HEK293 (cell line): ENCODE data around the gene KREMEN2.

ENCODE experiments used
- EGR2 ChIP-seq: fragments of 450-650 bp; formaldehyde crosslinking; IDR thresholded peaks from 2 replicates; pipeline ENCODE4 v1.5.1; 2016; ENCODE audit warnings: low read depth, missing biosample characterization, missing genetic modification characterization
- GLI2 ChIP-seq: fragments of 450-650 bp; formaldehyde crosslinking; IDR thresholded peaks from 2 replicates; pipeline ENCODE4; 2017; ENCODE audit warnings: missing biosample characterization, missing genetic modification characterization, low read depth, borderline replicate concordance
- GLIS2 ChIP-seq: fragments of 450-650 bp; formaldehyde crosslinking; IDR thresholded peaks from 2 replicates; pipeline ENCODE4 v1.5.1; 2016; ENCODE audit warnings: missing biosample characterization, missing genetic modification characterization
- HOXC10 ChIP-seq: sonication (generic); formaldehyde crosslinking; IDR thresholded peaks from 2 replicates; pipeline ENCODE4 v1.8.1; 2023; ENCODE audit warnings: mild to moderate bottlenecking, missing genetic modification reagents
- IKZF3 ChIP-seq: fragments of 450-650 bp; IDR thresholded peaks from 2 replicates; pipeline ENCODE4 v1.5.0; 2018; ENCODE audit warnings: missing biosample characterization, mild to moderate bottlenecking, missing genetic modification characterization, moderate library complexity
- KLF1 ChIP-seq: fragments of 450-650 bp; formaldehyde crosslinking; IDR thresholded peaks from 2 replicates; pipeline ENCODE4 v1.5.1; 2016; ENCODE audit warnings: missing biosample characterization, missing genetic modification characterization
- KLF16 ChIP-seq: fragments of 450-650 bp; formaldehyde crosslinking; IDR thresholded peaks from 2 replicates; pipeline ENCODE4 v1.5.1; 2017; ENCODE audit warnings: missing biosample characterization, missing genetic modification characterization
- KLF8 ChIP-seq: fragments of 450-650 bp; formaldehyde crosslinking; IDR thresholded peaks from 2 replicates; pipeline ENCODE4 v1.5.1; 2016; ENCODE audit warnings: missing biosample characterization, missing genetic modification characterization
- KLF9 ChIP-seq: fragments of 450-650 bp; formaldehyde crosslinking; IDR thresholded peaks from 2 replicates; pipeline ENCODE4 v1.5.1; 2016; ENCODE audit warnings: missing biosample characterization, missing genetic modification characterization, low read depth
- ZFP37 ChIP-seq: fragments of 450-650 bp; formaldehyde crosslinking; IDR thresholded peaks from 2 replicates; pipeline ENCODE4 v1.5.1; 2016; ENCODE audit warnings: missing biosample characterization, missing genetic modification characterization
- ZFP69B ChIP-seq: fragments of 450-650 bp; formaldehyde crosslinking; IDR thresholded peaks from 2 replicates; pipeline ENCODE4 v1.5.1; 2016; ENCODE audit warnings: missing biosample characterization, missing genetic modification characterization
- ZNF169 ChIP-seq: fragments of 450-650 bp; formaldehyde crosslinking; IDR thresholded peaks from 2 replicates; pipeline ENCODE4 v1.5.1; 2016; ENCODE audit warnings: missing biosample characterization, missing genetic modification characterization
- ZNF214 ChIP-seq: fragments of 450-650 bp; formaldehyde crosslinking; IDR thresholded peaks from 2 replicates; pipeline ENCODE4 v1.5.1; 2017; ENCODE audit warnings: missing biosample characterization, mild to moderate bottlenecking, missing genetic modification characterization, borderline replicate concordance
- ZNF23 ChIP-seq: fragments of 450-650 bp; formaldehyde crosslinking; IDR thresholded peaks from 2 replicates; pipeline ENCODE4 v1.5.1; 2016; ENCODE audit warnings: missing biosample characterization, missing genetic modification characterization, borderline replicate concordance
- ZNF366 ChIP-seq: fragments of 450-650 bp; formaldehyde crosslinking; conservative IDR thresholded peaks from 2 replicates; pipeline ENCODE4 v1.5.1; 2016; ENCODE audit warnings: missing biosample characterization, missing genetic modification characterization
- ZNF404 ChIP-seq: fragments of 450-650 bp; formaldehyde crosslinking; IDR thresholded peaks from 2 replicates; pipeline ENCODE4 v1.5.1; 2017; ENCODE audit warnings: missing biosample characterization, missing genetic modification characterization
- ZNF48 ChIP-seq: fragments of 450-650 bp; formaldehyde crosslinking; IDR thresholded peaks from 2 replicates; pipeline ENCODE4 v1.5.1; 2016; ENCODE audit warnings: missing biosample characterization, missing genetic modification characterization
- ZNF514 ChIP-seq: fragments of 450-650 bp; formaldehyde crosslinking; IDR thresholded peaks from 2 replicates; pipeline ENCODE4 v1.5.1; 2016; ENCODE audit warnings: missing biosample characterization, missing genetic modification characterization
- ZNF544 ChIP-seq: fragments of 450-650 bp; formaldehyde crosslinking; IDR thresholded peaks from 2 replicates; pipeline ENCODE4 v1.5.0; 2017; ENCODE audit warnings: missing biosample characterization, missing genetic modification characterization
- ZNF548 ChIP-seq: fragments of 450-650 bp; formaldehyde crosslinking; IDR thresholded peaks from 2 replicates; pipeline ENCODE4 v1.5.1; 2016; ENCODE audit warnings: missing biosample characterization, missing genetic modification characterization
- ZNF560 ChIP-seq: fragments of 450-650 bp; formaldehyde crosslinking; IDR thresholded peaks from 2 replicates; pipeline ENCODE4 v1.5.1; 2017; ENCODE audit warnings: missing biosample characterization, missing genetic modification characterization, borderline replicate concordance
- ZNF629 ChIP-seq: fragments of 450-650 bp; formaldehyde crosslinking; IDR thresholded peaks from 2 replicates; pipeline ENCODE4 v1.5.1; 2017; ENCODE audit warnings: missing biosample characterization, missing genetic modification characterization
- ZNF670 ChIP-seq: fragments of 450-650 bp; formaldehyde crosslinking; IDR thresholded peaks from 2 replicates; pipeline ENCODE4 v1.5.1; 2016; ENCODE audit warnings: missing biosample characterization, missing genetic modification characterization, low read depth
- ZNF707 ChIP-seq: fragments of 450-650 bp; formaldehyde crosslinking; IDR thresholded peaks from 2 replicates; pipeline ENCODE4 v1.5.1; 2016; ENCODE audit warnings: missing biosample characterization, missing genetic modification characterization
- ZNF768 ChIP-seq: fragments of 450-650 bp; formaldehyde crosslinking; IDR thresholded peaks from 2 replicates; pipeline ENCODE4 v1.5.1; 2018; ENCODE audit warnings: missing biosample characterization, mild to moderate bottlenecking, missing genetic modification characterization
- ZNF792 ChIP-seq: fragments of 450-650 bp; formaldehyde crosslinking; IDR thresholded peaks from 2 replicates; pipeline ENCODE4 v1.5.1; 2016; ENCODE audit warnings: missing biosample characterization, missing genetic modification characterization
- TF ChIP-seq, protein P1 (sequence below): fragments of 450-650 bp; formaldehyde crosslinking; IDR thresholded peaks from 2 replicates; pipeline ENCODE4 v1.5.1; 2016; ENCODE audit warnings: missing biosample characterization, missing genetic modification characterization, borderline replicate concordance
- TF ChIP-seq, protein P2 (sequence below): fragments of 450-650 bp; IDR thresholded peaks from 2 replicates; pipeline ENCODE4 v1.5.1; 2018; ENCODE audit warnings: missing biosample characterization, mild to moderate bottlenecking, missing genetic modification characterization
- TF ChIP-seq, protein P3 (sequence below): fragments of 450-650 bp; formaldehyde crosslinking; IDR thresholded peaks from 2 replicates; pipeline ENCODE4 v1.5.1; 2016; ENCODE audit warnings: missing biosample characterization, missing genetic modification characterization
- TF ChIP-seq, protein P4 (sequence below): fragments of 450-650 bp; formaldehyde crosslinking; IDR thresholded peaks from 2 replicates; pipeline ENCODE4 v1.5.1; 2016; ENCODE audit warnings: missing biosample characterization, missing genetic modification characterization
- TF ChIP-seq, protein P5 (sequence below): fragments of 450-650 bp; formaldehyde crosslinking; optimal IDR thresholded peaks from 2 replicates; pipeline ENCODE3; 2016; ENCODE audit warnings: missing biosample characterization, mild to moderate bottlenecking, missing genetic modification characterization
- TF ChIP-seq, protein P6 (sequence below): fragments of 450-650 bp; formaldehyde crosslinking; IDR thresholded peaks from 2 replicates; pipeline ENCODE4 v1.5.1; 2016; ENCODE audit warnings: missing biosample characterization, missing genetic modification characterization, low read depth
- TF ChIP-seq, protein P7 (sequence below): fragments of 450-650 bp; formaldehyde crosslinking; IDR thresholded peaks from 2 replicates; pipeline ENCODE4 v1.5.1; 2016; ENCODE audit warnings: missing biosample characterization, missing genetic modification characterization

The KREMEN2 gene

DNA sequence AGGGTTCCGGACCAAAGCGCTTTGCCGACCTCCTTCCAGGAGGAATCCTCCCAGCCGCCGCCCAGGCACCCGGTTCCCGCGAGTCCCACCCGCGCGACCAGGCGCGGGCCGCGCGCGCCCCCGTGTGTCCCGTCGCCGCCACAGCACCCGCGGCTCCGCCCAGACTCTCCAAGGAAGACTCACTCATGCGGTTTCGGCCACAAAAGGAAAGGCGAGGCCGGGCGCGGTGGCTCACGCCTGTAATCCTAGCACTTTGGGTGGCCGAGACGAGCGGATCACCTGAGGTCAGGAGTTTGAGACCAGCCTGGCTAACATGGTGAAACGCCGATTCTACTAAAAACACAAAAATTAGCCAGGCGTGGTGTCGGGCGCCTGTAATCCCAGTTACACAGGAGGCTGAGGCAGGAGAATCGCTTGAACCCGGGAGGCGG, 19.6 kb downstream of the KREMEN2 start (continued):
- TF ChIP-seq ZNF514 (tag by site-specific recombination) (no peak), GLIS2 (tag by site-specific recombination) (no peak), ZNF23 (tag by site-specific recombination) (no peak), ZNF707 (tag by site-specific recombination) (no peak), ZNF768 (no peak), ZNF548 (no peak), KLF8 (tag by site-specific recombination) (peak; percentile 52; the same call in 1 of the 2 replicates), ZNF792 (tag by site-specific recombination) (0 out of 2 replicates have a peak, but pooled peaks have one; percentile 33), ZFP37 (no peak), KLF9 (no peak), KLF16 (tag by site-specific recombination) (no peak), ZNF366 (tag by site-specific recombination) (no peak), ZNF169 (no peak), EGR2 (no peak), ZNF670 (tag by site-specific recombination) (no peak), ZNF214 (tag by site-specific recombination) (no peak), ZNF404 (tag by site-specific recombination) (no peak), GLI2 (tag by site-specific recombination) (no peak), KLF1 (tag by site-specific recombination) (peak; percentile 95), IKZF3 (tag by site-specific recombination) (peak; percentile 88), ZFP69B (tag by site-specific recombination) (0 out of 2 replicates have a peak, but pooled peaks have one; percentile 63), ZNF48 (tag by site-specific recombination) (no peak), ZNF629 (no peak), ZNF544 (tag by site-specific recombination) (no peak), ZNF560 (no peak), HOXC10 (CRISPR knock-in tag) (no peak)
- TF ChIP-seq, protein P1, sequence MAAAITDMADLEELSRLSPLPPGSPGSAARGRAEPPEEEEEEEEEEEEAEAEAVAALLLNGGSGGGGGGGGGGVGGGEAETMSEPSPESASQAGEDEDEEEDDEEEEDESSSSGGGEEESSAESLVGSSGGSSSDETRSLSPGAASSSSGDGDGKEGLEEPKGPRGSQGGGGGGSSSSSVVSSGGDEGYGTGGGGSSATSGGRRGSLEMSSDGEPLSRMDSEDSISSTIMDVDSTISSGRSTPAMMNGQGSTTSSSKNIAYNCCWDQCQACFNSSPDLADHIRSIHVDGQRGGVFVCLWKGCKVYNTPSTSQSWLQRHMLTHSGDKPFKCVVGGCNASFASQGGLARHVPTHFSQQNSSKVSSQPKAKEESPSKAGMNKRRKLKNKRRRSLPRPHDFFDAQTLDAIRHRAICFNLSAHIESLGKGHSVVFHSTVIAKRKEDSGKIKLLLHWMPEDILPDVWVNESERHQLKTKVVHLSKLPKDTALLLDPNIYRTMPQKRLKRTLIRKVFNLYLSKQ = no peak
- TF ChIP-seq, protein P2, sequence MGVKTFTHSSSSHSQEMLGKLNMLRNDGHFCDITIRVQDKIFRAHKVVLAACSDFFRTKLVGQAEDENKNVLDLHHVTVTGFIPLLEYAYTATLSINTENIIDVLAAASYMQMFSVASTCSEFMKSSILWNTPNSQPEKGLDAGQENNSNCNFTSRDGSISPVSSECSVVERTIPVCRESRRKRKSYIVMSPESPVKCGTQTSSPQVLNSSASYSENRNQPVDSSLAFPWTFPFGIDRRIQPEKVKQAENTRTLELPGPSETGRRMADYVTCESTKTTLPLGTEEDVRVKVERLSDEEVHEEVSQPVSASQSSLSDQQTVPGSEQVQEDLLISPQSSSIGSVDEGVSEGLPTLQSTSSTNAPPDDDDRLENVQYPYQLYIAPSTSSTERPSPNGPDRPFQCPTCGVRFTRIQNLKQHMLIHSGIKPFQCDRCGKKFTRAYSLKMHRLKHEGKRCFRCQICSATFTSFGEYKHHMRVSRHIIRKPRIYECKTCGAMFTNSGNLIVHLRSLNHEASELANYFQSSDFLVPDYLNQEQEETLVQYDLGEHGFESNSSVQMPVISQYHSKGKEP (tag by site-specific recombination) = no peak
- TF ChIP-seq, protein P3, sequence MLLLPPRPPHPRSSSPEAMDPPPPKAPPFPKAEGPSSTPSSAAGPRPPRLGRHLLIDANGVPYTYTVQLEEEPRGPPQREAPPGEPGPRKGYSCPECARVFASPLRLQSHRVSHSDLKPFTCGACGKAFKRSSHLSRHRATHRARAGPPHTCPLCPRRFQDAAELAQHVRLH (tag by site-specific recombination) = no peak
- TF ChIP-seq, protein P4, sequence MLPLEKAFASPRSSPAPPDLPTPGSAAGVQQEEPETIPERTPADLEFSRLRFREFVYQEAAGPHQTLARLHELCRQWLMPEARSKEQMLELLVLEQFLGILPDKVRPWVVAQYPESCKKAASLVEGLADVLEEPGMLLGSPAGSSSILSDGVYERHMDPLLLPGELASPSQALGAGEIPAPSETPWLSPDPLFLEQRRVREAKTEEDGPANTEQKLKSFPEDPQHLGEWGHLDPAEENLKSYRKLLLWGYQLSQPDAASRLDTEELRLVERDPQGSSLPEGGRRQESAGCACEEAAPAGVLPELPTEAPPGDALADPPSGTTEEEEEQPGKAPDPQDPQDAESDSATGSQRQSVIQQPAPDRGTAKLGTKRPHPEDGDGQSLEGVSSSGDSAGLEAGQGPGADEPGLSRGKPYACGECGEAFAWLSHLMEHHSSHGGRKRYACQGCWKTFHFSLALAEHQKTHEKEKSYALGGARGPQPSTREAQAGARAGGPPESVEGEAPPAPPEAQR (tag by site-specific recombination) = no peak
- TF ChIP-seq, protein P5, sequence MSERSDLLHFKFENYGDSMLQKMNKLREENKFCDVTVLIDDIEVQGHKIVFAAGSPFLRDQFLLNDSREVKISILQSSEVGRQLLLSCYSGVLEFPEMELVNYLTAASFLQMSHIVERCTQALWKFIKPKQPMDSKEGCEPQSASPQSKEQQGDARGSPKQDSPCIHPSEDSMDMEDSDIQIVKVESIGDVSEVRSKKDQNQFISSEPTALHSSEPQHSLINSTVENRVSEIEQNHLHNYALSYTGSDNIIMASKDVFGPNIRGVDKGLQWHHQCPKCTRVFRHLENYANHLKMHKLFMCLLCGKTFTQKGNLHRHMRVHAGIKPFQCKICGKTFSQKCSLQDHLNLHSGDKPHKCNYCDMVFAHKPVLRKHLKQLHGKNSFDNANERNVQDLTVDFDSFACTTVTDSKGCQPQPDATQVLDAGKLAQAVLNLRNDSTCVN (tag by site-specific recombination) = peak; percentile 83
- TF ChIP-seq, protein P6, sequence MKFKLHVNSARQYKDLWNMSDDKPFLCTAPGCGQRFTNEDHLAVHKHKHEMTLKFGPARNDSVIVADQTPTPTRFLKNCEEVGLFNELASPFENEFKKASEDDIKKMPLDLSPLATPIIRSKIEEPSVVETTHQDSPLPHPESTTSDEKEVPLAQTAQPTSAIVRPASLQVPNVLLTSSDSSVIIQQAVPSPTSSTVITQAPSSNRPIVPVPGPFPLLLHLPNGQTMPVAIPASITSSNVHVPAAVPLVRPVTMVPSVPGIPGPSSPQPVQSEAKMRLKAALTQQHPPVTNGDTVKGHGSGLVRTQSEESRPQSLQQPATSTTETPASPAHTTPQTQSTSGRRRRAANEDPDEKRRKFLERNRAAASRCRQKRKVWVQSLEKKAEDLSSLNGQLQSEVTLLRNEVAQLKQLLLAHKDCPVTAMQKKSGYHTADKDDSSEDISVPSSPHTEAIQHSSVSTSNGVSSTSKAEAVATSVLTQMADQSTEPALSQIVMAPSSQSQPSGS = no peak
- TF ChIP-seq, protein P7, sequence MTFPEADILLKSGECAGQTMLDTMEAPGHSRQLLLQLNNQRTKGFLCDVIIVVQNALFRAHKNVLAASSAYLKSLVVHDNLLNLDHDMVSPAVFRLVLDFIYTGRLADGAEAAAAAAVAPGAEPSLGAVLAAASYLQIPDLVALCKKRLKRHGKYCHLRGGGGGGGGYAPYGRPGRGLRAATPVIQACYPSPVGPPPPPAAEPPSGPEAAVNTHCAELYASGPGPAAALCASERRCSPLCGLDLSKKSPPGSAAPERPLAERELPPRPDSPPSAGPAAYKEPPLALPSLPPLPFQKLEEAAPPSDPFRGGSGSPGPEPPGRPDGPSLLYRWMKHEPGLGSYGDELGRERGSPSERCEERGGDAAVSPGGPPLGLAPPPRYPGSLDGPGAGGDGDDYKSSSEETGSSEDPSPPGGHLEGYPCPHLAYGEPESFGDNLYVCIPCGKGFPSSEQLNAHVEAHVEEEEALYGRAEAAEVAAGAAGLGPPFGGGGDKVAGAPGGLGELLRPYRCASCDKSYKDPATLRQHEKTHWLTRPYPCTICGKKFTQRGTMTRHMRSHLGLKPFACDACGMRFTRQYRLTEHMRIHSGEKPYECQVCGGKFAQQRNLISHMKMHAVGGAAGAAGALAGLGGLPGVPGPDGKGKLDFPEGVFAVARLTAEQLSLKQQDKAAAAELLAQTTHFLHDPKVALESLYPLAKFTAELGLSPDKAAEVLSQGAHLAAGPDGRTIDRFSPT (tag by site-specific recombination) = peak; percentile 27; the same call in 1 of the 2 replicates
